Activated T-helper 1 cell treated with anti-CD3 and anti-CD28 coated beads, Interleukin-12 subunit alpha, Interleukin-12 subunit beta, Interleukin-2, Interleukin-4 antibody, amounts not matched to agents 30 ng/mL and 10 ng/mL and 1 ng/mL, durations not matched to agents 14 hours and 24 hours and 36 hours (primary cell): ENCODE results near the gene DCAF8. TPM values are rescaled to one million over a fixed set of nuclear protein-coding genes. Genes with fewer than 3 reads are reported as not detected.

Experiments
- DNase-seq: peaks from one replicate; pipeline ENCODE4 v3.0.0; 2021; ENCODE audit warnings: low spot score
- H3K27ac Mint-ChIP-seq: one replicate; pipeline ENCODE4 v1.8.0; 2021; ENCODE audit warnings: mild to moderate bottlenecking, mixed read lengths
- H3K27me3 Mint-ChIP-seq: one replicate; pipeline ENCODE4 v1.8.0; 2022; ENCODE audit warnings: mild to moderate bottlenecking, moderate library complexity, mixed read lengths; ENCODE audit not compliant: insufficient read depth
- H3K36me3 Mint-ChIP-seq: one replicate; pipeline ENCODE4 v1.8.0; 2021; ENCODE audit warnings: low read depth, mixed read lengths
- H3K4me1 Mint-ChIP-seq: one replicate; pipeline ENCODE4 v1.8.0; 2021; ENCODE audit warnings: low read depth, mixed read lengths
- H3K4me3 Mint-ChIP-seq: one replicate; pipeline ENCODE4 v1.8.0; 2021; ENCODE audit warnings: mild to moderate bottlenecking, moderate library complexity, mixed read lengths
- H3K9me3 Mint-ChIP-seq: one replicate; pipeline ENCODE4 v1.8.0; 2021; ENCODE audit warnings: mixed read lengths
- intact Hi-C: fragments of 100-400 bp; cut with micrococcal nuclease; formaldehyde crosslinking; loops from one replicate; pipeline ENCODE4 v1.15.1; 2024
- total RNA-seq: library from RNA; stranded (reverse); gene quantifications from 2 replicates; pipeline ENCODE4 v1.2.3, GENCODE V29; 2022

The DCAF8 gene
- total RNA-seq, 1 donor from 2014 or later = 117 TPM

GRCh38 chr1:160166166-160166868 lies 96.0 kb downstream of the DCAF8 start:
- Mint-ChIP-seq H3K4me3 (no peak overlapping the region), H3K36me3 (no peaks in the 10 kb centered on the region), H3K4me1 (peaks cover 8% of the 10 kb centered on the region), H3K27me3 (peaks cover 33% of the 10 kb centered on the region), H3K27ac (no peak overlapping the region), H3K9me3 (no peaks in the 10 kb centered on the region)
- no peak for DNase-seq
- intact Hi-C loops = no loop called here

Other genes starting within 250 kb of the DCAF8 start
- gene PIGM, start 230.6 kb downstream of the DCAF8 start, total RNA-seq = 5.4 and 5.5 TPM in 2 replicates
- not detected in 2 replicates for gene KCNJ10, start 192.4 kb downstream of the DCAF8 start, total RNA-seq
- gene KCNJ9, start 181.0 kb downstream of the DCAF8 start, total RNA-seq = not detected in 2 replicates
- gene IGSF8, start 163.9 kb downstream of the DCAF8 start, total RNA-seq = 25.5 and 26.3 TPM in 2 replicates
- gene ATP1A2, start 146.8 kb downstream of the DCAF8 start, total RNA-seq = not detected in 2 replicates
- not detected in 2 replicates for gene ATP1A4, start 110.9 kb downstream of the DCAF8 start, total RNA-seq
- gene CASQ1, start 72.0 kb downstream of the DCAF8 start, total RNA-seq = not detected in 2 replicates
- 71.2 and 71.3 TPM in 2 replicates for gene PEA15, start 57.2 kb downstream of the DCAF8 start, total RNA-seq
- gene PEX19, start 22.6 kb upstream of the DCAF8 start, total RNA-seq = 55.9 and 59.0 TPM in 2 replicates
- gene COPA, start 80.7 kb upstream of the DCAF8 start, total RNA-seq = 123 and 126 TPM in 2 replicates
- gene NCSTN, start 80.8 kb upstream of the DCAF8 start, total RNA-seq = 74.8 and 81.6 TPM in 2 replicates
- gene NHLH1, start 104.5 kb upstream of the DCAF8 start, total RNA-seq = 0.52 and 0.66 TPM in 2 replicates
- not detected in 2 replicates for gene VANGL2, start 138.0 kb upstream of the DCAF8 start, total RNA-seq